OCI-LY7 (cell line): Measurements from ENCODE around the gene SPEN. TPM values are rescaled to one million over a fixed set of nuclear protein-coding genes. Genes with fewer than 3 reads are reported as not detected.
"Not testable (repeated sequence)": the region's sequence is repeated elsewhere in the genome, so short reads cannot be mapped to it uniquely, and the experiment has no call there.

Source experiments
- BruUV-seq: library from RNA; stranded (reverse); fragments of 400-500 nt; replicated peaks from 2 replicates; lab custom pipeline; 2021; lab: Mats Ljungman, UMichigan
- CTCF ChIA-PET: fragments of 300-600 bp; sonication (Branson Sonifier 250); formaldehyde crosslinking; loops from one replicate; lab custom pipeline; 2022; ENCODE audit warnings: antibody characterized with exemption; ENCODE audit not compliant: unreplicated experiment; lab: Charles Lee
- POLR2A ChIA-PET: fragments of 300-600 bp; sonication (Branson Sonifier 250); formaldehyde crosslinking; loops from one replicate; lab custom pipeline; 2022; ENCODE audit warnings: antibody characterized with exemption; lab: Charles Lee
- DNase-seq: peaks from one replicate; pipeline ENCODE4 v3.0.0-alpha.2; 2015; ENCODE audit warnings: low spot score
- H2AFZ ChIP-seq: fragments of 200-600 bp; sonication (generic), shearing (Covaris generic); 2 replicates; pipeline ENCODE4 v1.6.1; 2014; ENCODE audit warnings: mild to moderate bottlenecking, antibody characterized with exemption, low read length, moderate library complexity
- H3K27ac ChIP-seq: fragments of 200-600 bp; sonication (generic); 2 replicates; pipeline ENCODE4 v1.5.1; 2014; ENCODE audit warnings: mixed run types, low read depth, mild to moderate bottlenecking, moderate library complexity, low read length, inconsistent platforms; ENCODE audit not compliant: poor library complexity, severe bottlenecking
- H3K36me3 ChIP-seq: fragments of 200-600 bp; sonication (generic); 2 replicates; pipeline ENCODE4 v1.6.1; 2014; ENCODE audit warnings: mild to moderate bottlenecking, antibody characterized with exemption, low read length, moderate library complexity, mixed read lengths; ENCODE audit not compliant: insufficient read depth
- H3K4me1 ChIP-seq: fragments of 200-600 bp; sonication (generic); 2 replicates; pipeline ENCODE4 v1.5.1; 2014; ENCODE audit warnings: mild to moderate bottlenecking, low read length; ENCODE audit not compliant: insufficient read depth, poor library complexity, severe bottlenecking
- H3K4me2 ChIP-seq: fragments of 200-600 bp; sonication (generic); 2 replicates; pipeline ENCODE4 v1.6.1; 2014; ENCODE audit warnings: mild to moderate bottlenecking, low read length
- H3K4me3 ChIP-seq: fragments of 200-600 bp; sonication (generic); 2 replicates; pipeline ENCODE4 v1.5.1; 2014; ENCODE audit warnings: mild to moderate bottlenecking, low read depth, low read length; ENCODE audit not compliant: poor library complexity, severe bottlenecking
- H3K79me2 ChIP-seq: fragments of 200-600 bp; sonication (generic); 2 replicates; pipeline ENCODE4 v1.6.1; 2016; ENCODE audit warnings: low read depth, mild to moderate bottlenecking, low read length, moderate library complexity, mixed read lengths; ENCODE audit not compliant: insufficient read depth
- H3K9me2 ChIP-seq: fragments of 200-600 bp; sonication (generic); 2 replicates; pipeline ENCODE4 v1.6.1; 2016; ENCODE audit warnings: mild to moderate bottlenecking, low read length, mixed read lengths; ENCODE audit not compliant: insufficient read depth
- H3K9me3 ChIP-seq: fragments of 200-600 bp; sonication (generic); 2 replicates; pipeline ENCODE4 v1.6.1; 2014; ENCODE audit warnings: mild to moderate bottlenecking, mixed run types, low read length, mixed read lengths
- H4K20me1 ChIP-seq: fragments of 200-600 bp; sonication (generic); 2 replicates; pipeline ENCODE4 v1.6.1; 2014; ENCODE audit warnings: mild to moderate bottlenecking, antibody characterized with exemption, low read length, moderate library complexity, mixed read lengths; ENCODE audit not compliant: insufficient read depth
- CTCF ChIP-seq: fragments of 200-600 bp; sonication (generic); conservative IDR thresholded peaks from 2 replicates; pipeline ENCODE4 v1.5.1; 2014; ENCODE audit warnings: mild to moderate bottlenecking, antibody characterized with exemption, low read length, moderate library complexity, mixed read lengths
- EZH2phosphoT487 ChIP-seq: fragments of 200-600 bp; sonication (generic); IDR thresholded peaks from 2 replicates; pipeline ENCODE4 v1.6.1; 2018; ENCODE audit warnings: low read depth, borderline replicate concordance, mild to moderate bottlenecking, mixed run types, antibody characterized with exemption, low read length, moderate library complexity, mixed read lengths
- intact Hi-C: fragments of 100-400 bp; cut with micrococcal nuclease; formaldehyde crosslinking; loops from one replicate; pipeline ENCODE4 v1.10.0; 2022; ENCODE audit not compliant: unreplicated experiment
- total RNA-seq, 2 experiments: library from RNA; depleted of rRNA in 1 of 2; stranded (reverse); fragments of >200 nt in 1 of 2; shearing (Covaris generic) in 1 of 2; gene quantifications; 2 replicates each; pipeline ENCODE4 v1.2.3, GENCODE V29; 2014 to 2022

The SPEN gene
- total RNA-seq, 2 experiments from 2014 or later, result 40.7 to 87.1 TPM

- intact Hi-C loops, result loop anchor here (2.0 to 10.0 kb wide), 2 partner anchors 27 to 379 kb away; partner anchors contain the start of gene FBXO42
- Histone ChIP-seq H4K20me1 (no peaks in the 10 kb centered on the region), H3K4me2 (peak overlapping the region; percentile 94), H3K79me2 (peaks cover 33% of the 10 kb centered on the region; the same call in 1 of the 2 replicates), H3K36me3 (peaks cover 24% of the 10 kb centered on the region), H3K27ac (peak overlapping the region; percentile 83), H3K9me2 (no peaks in the 10 kb centered on the region), H3K9me3 (no peaks in the 10 kb centered on the region), H3K4me3 (peak overlapping the region; percentile 78), H3K4me1 (peaks cover 31% of the 10 kb centered on the region), H2AFZ (peak overlapping the region; percentile 73)
- DNase-seq, result peak; percentile 83
- no TSS peak for BruUV-seq
- TF ChIP-seq CTCF (peak; percentile 61; the same call in 1 of the 2 replicates), EZH2phosphoT487 (no peak)
- ChIA-PET CTCF (no interaction called here), POLR2A (interaction anchor here (1.0 to 1.2 kb wide), 3 partner anchors 13 to 141 kb away, joined by 3 to 4 read pairs (median 3); no protein-coding TSS in a partner anchor)
Observed at GRCh38 chr1:15975358-15975804, 127.9 kb downstream of the SPEN start.

GRCh38 chr1:15975805-15976680, 128.5 kb downstream of the SPEN start, which contains the start of gene ZBTB17:
TSS of gene ZBTB17 (minus strand) at chr1:15976101. CDS start at chr1:15948495, 27,606 bp downstream.
- Histone ChIP-seq H2AFZ (peak within 1 kb of the TSS; percentile 73), H3K27ac (peak within 1 kb of the TSS; percentile 83), H3K4me3 (peak within 1 kb of the TSS; percentile 78), H3K9me2 (no peaks in the 10 kb centered on the region), H3K4me2 (peak within 1 kb of the TSS; percentile 94), H4K20me1 (no peaks in the 10 kb centered on the region), H3K9me3 (no peaks in the 10 kb centered on the region), H3K36me3 (peaks cover 20% of the 10 kb centered on the region), H3K79me2 (peaks cover 33% of the 10 kb centered on the region; the same call in 1 of the 2 replicates), H3K4me1 (peaks cover 31% of the 10 kb centered on the region)
- ChIA-PET POLR2A (interaction anchor here (0.6 to 1.2 kb wide), 9 partner anchors 9 to 1452 kb away, joined by 3 to 5 read pairs (median 4); no protein-coding TSS in a partner anchor), CTCF (no interaction called here)
- peak; percentile 98 for DNase-seq
- intact Hi-C loops, result loop anchor here (2.0 to 10.0 kb wide), 2 partner anchors 27 to 379 kb away; partner anchors contain the start of gene FBXO42
- BruUV-seq, result TSS peak; percentile 57
- peak; percentile 7; the same call in 1 of the 2 replicates for TF ChIP-seq CTCF
- TF ChIP-seq EZH2phosphoT487, result no peak

- POLR2A ChIA-PET, H3K4me2 ChIP-seq, H2AFZ ChIP-seq, BruUV-seq, H3K36me3 ChIP-seq, H4K20me1 ChIP-seq, H3K9me2 ChIP-seq, DNase-seq, H3K27ac ChIP-seq, H3K9me3 ChIP-seq, H3K4me3 ChIP-seq, CTCF ChIA-PET: not testable (repeated sequence)
- Histone ChIP-seq H3K79me2 (peaks cover 19% of the 10 kb centered on the region; the same call in 1 of the 2 replicates), H3K4me1 (peaks cover 30% of the 10 kb centered on the region)
- intact Hi-C loops, result loop anchor here (10.0 kb wide), 1 partner anchor 377 kb away; the partner anchor contains the start of gene FBXO42
Observed at GRCh38 chr1:15977947-15978346, 130.4 kb downstream of the SPEN start.
